ENCODE results near the gene P3H3.

P3H3 gene

DNA sequence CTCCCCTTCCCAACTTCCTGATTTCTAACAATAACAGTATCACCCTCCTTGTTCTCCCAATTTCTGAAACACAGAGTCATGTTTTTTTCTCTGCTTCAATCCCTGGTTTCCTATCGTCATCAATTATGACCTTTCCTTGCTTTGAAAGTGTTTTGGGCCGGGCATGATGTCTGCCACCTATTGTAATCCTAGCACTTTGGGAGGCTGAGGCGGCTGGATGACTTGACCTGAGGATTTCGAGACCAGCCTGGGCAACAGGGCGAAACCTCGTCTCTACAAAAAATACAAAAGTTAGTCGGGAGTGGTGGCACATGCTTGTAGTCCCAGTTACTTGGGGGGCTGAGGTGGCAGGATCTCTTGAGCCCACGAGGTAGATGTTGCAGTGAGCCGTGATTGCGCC, 19.2 kb upstream of the P3H3 start:
- DNase-seq: no peak

GRCh38 chr12:6810758-6811157, 17.4 kb upstream of the P3H3 start:
- DNase-seq: no peak

- no peak for DNase-seq
Observed at GRCh38 chr12:6813363-6813762, 14.8 kb upstream of the P3H3 start.

DNA sequence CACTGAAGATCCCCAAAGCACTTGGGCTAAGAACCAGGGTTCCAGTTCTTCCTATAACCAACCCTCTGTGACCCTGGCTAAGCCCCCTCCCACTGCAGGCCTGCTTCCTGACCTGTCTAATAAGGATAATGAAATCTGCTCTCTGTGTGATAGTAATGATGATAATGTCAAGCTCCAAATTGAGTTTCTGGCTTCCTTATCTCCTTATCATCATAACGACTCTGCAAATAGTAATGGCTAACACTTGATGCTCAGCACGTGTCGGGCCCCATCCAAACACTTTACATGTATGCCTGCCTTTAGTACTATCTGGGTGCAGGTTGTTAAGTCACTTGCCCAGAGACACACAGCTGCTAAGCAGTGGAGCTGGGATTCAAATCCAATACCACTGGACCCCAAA, 11.6 kb upstream of the P3H3 start:
- no peak for DNase-seq

DNA sequence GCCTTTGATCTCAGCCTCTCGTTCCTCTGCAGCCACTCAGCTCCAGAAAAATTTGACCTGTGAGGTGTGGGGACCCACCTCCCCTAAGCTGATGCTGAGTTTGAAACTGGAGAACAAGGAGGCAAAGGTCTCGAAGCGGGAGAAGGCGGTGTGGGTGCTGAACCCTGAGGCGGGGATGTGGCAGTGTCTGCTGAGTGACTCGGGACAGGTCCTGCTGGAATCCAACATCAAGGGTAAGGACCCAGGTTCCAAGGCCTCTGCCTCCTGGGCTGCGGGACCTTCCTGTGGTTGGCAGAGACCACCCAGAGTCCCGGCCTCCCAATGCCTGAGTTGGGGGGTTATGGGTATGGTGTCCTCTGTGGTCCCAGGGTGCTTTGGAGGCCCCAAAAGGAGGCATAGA, 11.1 kb upstream of the P3H3 start:
- no peak for DNase-seq

GRCh38 chr12:6817662-6818157, 10.5 kb upstream of the P3H3 start:
- no peak for DNase-seq

GRCh38 chr12:6818222-6818621, 10.0 kb upstream of the P3H3 start:
- no peak for DNase-seq

DNA sequence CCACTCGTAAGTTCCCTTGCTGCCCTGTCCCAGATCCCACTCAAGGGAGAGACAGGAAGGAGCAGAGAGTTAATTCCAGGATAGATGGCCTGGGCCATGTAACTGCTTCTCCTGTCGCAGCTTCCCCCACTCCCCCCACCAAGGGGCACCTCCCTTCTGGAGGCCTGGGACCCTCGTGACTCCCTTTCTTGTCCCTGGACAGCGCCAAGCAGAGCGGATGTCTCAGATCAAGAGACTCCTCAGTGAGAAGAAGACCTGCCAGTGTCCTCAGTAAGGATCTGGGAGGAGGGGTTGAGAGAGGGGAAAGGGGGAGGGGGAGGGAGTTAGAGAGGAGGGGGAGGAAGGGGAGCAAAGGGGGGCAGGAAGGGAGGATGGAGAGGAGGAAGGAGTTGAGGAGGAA, 9.6 kb upstream of the P3H3 start:
- DNase-seq: no peak

DNA sequence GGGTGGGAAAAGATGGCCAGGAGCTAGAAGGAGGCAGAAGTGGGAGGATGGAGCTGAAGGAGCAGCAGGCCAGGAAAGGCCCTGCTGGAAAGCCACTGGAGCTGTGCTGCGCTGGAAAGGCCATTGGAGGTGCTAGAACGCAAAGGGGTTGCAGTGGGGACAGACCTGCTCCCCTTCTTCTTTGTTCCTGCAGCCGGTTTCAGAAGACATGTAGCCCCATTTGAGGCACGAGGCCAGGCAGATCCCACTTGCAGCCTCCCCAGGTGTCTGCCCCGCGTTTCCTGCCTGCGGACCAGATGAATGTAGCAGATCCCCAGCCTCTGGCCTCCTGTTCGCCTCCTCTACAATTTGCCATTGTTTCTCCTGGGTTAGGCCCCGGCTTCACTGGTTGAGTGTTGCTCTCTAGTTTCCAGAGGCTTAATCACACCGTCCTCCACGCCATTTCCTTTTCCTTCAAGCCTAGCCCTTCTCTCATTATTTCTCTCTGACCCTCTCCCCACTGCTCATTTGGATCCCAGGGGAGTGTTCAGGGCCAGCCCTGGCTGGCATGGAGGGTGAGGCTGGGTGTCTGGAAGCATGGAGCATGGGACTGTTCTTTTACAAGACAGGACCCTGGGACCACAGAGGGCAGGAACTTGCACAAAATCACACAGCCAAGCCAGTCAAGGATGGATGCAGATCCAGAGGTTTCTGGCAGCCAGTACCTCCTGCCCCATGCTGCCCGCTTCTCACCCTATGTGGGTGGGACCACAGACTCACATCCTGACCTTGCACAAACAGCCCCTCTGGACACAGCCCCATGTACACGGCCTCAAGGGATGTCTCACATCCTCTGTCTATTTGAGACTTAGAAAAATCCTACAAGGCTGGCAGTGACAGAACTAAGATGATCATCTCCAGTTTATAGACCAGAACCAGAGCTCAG, 8.8 kb upstream of the P3H3 start:
- DNase-seq: no peak

GRCh38 chr12:6820166-6820565, 8.0 kb upstream of the P3H3 start:
- DNase-seq: no peak

GRCh38 chr12:6821591-6822425, 6.4 kb upstream of the P3H3 start, which contains the start of gene GPR162:
Gene GPR162, plus strand, starts transcription at chr12:6821821. Its CDS starts 2,078 bp downstream, at chr12:6823899.
- DNase-seq: no peak

GRCh38 chr12:6822426-6823135, 5.6 kb upstream of the P3H3 start:
- no peak for DNase-seq

DNA sequence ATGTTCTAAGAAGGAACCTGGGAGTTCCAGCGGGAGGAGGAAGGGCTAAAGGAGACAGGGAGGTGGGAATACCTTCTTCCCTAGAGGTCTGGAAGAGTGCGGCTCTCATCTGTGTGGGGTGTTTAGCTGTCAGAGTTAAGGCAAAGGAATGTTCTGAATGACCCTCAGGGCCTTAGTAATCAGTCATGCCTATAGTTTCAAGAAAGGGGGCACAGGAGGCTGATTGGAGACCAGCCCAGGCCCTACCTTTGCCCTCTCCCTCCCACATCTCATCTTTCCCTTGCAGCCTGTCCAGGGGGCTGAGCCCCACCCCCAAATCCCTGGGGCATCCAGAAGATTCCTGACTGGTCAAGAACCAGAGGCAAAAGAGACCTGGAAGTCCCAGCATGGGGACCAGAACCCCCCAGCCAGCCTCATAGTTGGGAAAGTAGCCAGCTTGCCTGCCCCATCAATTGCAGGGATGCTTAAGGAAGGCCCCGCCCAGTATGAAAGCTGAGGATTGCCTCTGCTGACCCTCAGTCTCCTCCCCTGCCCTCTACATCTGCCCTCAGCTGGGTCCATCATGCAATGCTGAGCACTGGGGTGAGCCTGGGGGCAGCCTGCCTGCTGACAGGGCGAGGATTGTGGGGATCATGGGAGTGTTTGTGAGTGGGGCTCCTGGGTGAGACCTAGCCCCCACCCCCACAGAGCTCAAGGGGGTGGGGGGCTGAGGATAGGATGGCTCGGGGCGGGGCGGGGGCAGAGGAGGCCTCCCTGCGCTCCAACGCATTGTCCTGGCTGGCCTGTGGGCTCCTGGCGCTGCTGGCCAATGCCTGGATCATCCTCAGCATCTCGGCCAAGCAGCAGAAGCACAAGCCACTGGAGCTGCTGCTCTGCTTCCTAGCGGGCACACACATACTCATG, 4.8 kb upstream of the P3H3 start:
- DNase-seq: no peak

DNA sequence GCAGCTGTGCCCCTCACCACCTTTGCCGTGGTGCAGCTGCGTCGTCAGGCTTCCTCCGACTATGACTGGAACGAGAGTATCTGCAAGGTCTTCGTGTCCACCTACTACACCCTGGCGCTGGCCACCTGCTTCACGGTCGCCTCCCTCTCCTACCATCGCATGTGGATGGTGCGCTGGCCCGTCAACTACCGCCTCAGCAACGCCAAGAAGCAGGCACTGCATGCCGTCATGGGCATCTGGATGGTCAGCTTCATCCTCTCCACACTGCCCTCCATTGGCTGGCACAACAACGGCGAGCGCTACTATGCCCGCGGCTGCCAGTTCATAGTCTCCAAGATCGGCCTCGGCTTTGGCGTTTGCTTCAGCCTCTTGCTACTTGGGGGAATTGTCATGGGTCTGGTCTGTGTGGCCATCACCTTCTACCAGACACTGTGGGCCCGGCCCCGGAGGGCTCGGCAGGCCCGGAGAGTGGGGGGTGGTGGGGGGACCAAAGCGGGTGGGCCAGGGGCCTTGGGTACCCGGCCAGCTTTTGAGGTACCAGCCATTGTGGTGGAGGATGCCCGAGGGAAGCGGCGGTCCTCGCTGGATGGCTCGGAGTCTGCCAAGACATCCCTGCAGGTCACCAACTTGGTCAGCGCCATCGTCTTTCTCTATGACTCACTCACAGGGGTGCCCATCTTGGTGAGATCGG, 4.0 kb upstream of the P3H3 start:
- DNase-seq: no peak

- DNase-seq: no peak
Observed at GRCh38 chr12:6824901-6825381, 3.3 kb upstream of the P3H3 start.

- no peak for DNase-seq
Observed at GRCh38 chr12:6825398-6826124, 2.6 kb upstream of the P3H3 start.

DNA sequence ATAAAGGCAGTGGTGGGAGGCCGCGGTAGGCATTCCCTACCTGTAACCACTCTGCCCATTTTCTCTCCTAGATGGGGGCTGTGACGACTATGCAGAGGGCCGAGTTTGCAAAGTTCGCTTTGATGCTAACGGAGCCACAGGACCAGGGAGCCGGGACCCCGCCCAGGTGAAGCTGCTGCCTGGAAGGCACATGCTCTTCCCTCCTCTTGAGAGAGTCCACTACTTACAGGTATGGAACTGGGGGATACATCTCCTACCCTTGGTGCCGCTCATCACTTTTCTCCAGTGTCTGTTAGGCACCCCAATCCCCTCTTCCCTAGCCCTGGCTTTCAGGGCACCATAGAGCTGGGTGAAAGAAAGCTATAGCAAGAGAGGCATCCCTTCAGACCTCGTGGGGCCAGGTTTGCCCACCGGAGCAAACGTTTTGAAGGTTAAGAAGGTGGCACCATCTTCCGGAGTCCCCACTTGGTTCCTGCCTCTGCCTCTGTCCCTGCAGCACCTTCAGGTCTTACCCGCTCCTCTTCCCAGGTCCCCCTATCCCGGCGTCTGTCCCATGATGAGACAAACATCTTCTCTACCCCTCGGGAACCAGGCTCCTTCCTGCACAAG, 2.0 kb upstream of the P3H3 start:
- DNase-seq: no peak

- DNase-seq: no peak
Observed at GRCh38 chr12:6826734-6827436, 1.3 kb upstream of the P3H3 start.

- DNase-seq: no peak
Observed at GRCh38 chr12:6827437-6827911, 733 bp upstream of the P3H3 start.
